ELR (cell line): ENCODE results near the gene CREB1.
A peak's percentile ranks its signal among the peaks of the same experiment; 100 is the strongest.
"Not testable (repeated sequence)": the region's sequence is repeated elsewhere in the genome, so short reads cannot be mapped to it uniquely, and the experiment has no call there.

ENCODE experiments used
- DNase-seq: peaks from one replicate; pipeline ENCODE4 v3.0.0-alpha.2; 2015; ENCODE audit warnings: low read depth

Gene CREB1

GRCh38 chr2:207529330-207530159, at the start of gene CREB1:
Gene CREB1 (plus strand): TSS chr2:207529962. CDS start chr2:207555636, 25,674 bp downstream.
- DNase-seq, result peak; percentile 98

GRCh38 chr2:207480521-207481040, 49.2 kb upstream of the CREB1 start:
- no peak for DNase-seq

- no peak for DNase-seq
Measured at GRCh38 chr2:207481924-207482323, 47.8 kb upstream of the CREB1 start.

GRCh38 chr2:207482630-207483029, 47.1 kb upstream of the CREB1 start:
- peak; percentile 65 for DNase-seq

- no peak for DNase-seq
Measured at GRCh38 chr2:207483066-207483465, 46.7 kb upstream of the CREB1 start.

GRCh38 chr2:207483477-207483876, 46.3 kb upstream of the CREB1 start:
- peak; percentile 42 for DNase-seq

GRCh38 chr2:207484444-207485391, 45.0 kb upstream of the CREB1 start:
- DNase-seq, result no peak

- DNase-seq, result peak; percentile 98
Measured at GRCh38 chr2:207487650-207488311, 42.0 kb upstream of the CREB1 start.

GRCh38 chr2:207489251-207489650, 40.5 kb upstream of the CREB1 start:
- no peak for DNase-seq

GRCh38 chr2:207490441-207490840, 39.3 kb upstream of the CREB1 start:
- DNase-seq, result no peak

GRCh38 chr2:207491086-207491485, 38.7 kb upstream of the CREB1 start:
- no peak for DNase-seq

GRCh38 chr2:207491956-207492355, 37.8 kb upstream of the CREB1 start:
- no peak for DNase-seq

GRCh38 chr2:207492461-207492860, 37.3 kb upstream of the CREB1 start:
- no peak for DNase-seq

- DNase-seq, result no peak
Measured at GRCh38 chr2:207494137-207494536, 35.6 kb upstream of the CREB1 start.

- DNase-seq, result not testable (repeated sequence)
Measured at GRCh38 chr2:207496936-207497335, 32.8 kb upstream of the CREB1 start.

- no peak for DNase-seq
Measured at GRCh38 chr2:207497596-207497995, 32.2 kb upstream of the CREB1 start.

- no peak for DNase-seq
Measured at GRCh38 chr2:207498427-207498826, 31.3 kb upstream of the CREB1 start.

- no peak for DNase-seq
Measured at GRCh38 chr2:207499114-207499513, 30.6 kb upstream of the CREB1 start.

- DNase-seq, result no peak
Measured at GRCh38 chr2:207501802-207502576, 27.8 kb upstream of the CREB1 start.

- no peak for DNase-seq
Measured at GRCh38 chr2:207502577-207503198, 27.1 kb upstream of the CREB1 start.

- no peak for DNase-seq
Measured at GRCh38 chr2:207503234-207503633, 26.5 kb upstream of the CREB1 start.
